Activated CD4-positive, alpha-beta T cell treated with anti-CD3 and anti-CD28 coated beads, Interleukin-2, amount 50 U/mL, for 1 hour (primary cell): ENCODE measurements around the gene APCDD1.

Source experiments
- DNase-seq: peaks from one replicate; pipeline ENCODE4 v3.0.0-alpha.2; 2020

APCDD1 gene

DNA sequence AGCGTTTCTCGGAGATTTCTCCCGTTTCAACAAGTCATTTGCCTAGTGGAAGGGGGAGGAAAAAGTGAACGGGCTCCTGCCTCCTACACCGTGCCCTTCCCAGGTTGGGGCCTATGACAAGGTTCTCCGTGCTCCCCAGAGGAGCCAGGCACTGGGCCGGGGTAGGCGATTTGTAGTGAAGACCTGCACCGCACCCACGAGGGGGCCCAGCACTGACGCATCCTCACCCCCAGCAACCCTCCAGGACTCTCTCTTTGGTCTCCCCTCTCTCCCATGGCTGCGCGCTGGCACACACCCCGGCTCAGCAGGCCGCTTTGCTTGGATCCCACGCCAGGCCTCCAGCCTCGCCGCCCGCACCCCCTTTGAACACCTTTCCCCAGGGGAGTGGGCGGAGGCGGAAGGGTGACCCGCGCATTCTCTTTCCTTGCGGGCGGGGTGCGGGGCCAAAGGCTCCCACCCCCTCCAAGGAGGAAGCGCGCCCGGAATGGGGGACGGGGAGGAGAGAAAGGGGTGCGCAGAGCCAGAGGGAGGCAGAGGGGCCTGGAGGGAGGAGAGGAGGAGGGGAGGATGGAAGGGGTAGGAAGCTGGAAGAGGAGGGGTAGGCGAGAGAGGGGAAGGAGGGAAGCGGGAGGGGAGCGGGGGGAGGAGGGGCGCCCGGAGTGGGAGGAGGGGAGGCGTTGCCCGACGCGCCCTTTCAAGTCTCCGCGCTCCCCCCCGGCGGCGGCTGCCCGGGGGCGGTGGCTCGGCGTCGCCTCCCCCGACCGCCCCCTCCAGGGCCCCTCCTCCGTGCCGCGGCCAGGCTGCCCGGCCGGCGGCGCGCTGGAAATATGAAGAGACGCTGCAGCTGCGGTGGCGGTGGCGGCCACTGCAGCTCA, at the start of gene APCDD1:
Gene APCDD1, plus strand, starts transcription at position 830 of the 875 bp plus-strand sequence. CDS start 347 bp downstream, outside the sequence.
- no peak for DNase-seq

DNA sequence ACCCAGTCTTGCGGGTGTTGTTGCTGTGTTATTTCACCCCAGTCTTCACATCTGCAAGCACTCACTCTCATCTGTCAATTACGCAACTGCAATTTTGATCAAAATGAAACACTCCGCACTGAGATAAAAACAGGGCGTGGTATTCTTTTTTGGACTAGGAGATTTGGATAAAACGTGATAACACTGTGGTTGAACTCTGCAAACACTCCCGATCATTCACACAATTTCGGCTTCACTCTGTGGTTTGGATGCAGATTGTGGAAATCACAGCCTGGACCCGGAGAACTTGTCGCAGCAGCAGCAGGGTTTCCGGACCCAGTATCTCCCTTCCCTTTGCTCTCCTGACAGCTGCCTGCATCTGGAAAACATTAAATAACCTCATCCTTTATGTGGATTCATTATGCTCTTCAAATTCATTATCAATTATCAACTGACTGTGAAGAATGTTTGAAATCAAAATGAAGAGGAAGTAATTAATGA, 49.4 kb upstream of the APCDD1 start:
- no peak for DNase-seq

DNA sequence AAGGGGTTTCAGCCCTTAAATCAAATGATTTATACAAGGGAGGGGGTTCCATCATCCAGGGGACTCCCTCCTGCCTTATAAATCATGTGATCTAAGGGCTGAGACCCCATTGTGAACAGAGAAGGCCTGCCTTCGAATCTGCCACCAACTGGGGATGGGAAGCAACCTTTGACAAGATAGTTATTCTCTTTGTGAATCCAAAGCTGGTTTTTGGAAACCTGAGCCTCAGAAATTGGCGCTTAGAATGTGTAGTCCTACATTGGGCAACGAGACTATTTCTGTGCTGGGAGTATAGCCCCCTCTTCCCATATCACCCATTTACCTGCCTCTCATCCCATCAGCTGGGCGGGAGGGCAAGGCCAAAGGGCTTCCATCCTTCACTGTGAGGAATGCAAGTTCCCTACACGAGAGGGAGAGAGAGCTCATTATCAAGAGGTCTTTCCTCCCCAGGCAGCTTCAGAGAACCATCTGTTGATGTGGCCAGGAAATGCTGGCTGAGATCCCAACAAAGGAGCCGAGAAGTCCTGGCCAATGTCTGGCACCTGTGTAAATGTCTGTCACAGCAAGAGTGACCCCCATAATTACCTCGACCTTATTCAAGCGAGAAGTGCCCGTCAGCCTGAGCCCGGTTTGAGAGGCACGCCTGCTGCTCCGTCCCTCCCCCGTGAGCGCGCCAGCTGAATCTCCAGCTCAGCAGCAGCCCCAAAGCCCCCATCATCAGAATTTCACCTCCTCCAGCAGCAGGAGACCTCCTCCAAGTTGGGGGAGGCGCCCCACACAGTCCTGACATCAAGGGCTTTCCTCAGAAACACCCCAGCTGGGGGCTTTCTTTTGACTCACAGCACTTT, 48.4 kb upstream of the APCDD1 start:
- DNase-seq = no peak

DNA sequence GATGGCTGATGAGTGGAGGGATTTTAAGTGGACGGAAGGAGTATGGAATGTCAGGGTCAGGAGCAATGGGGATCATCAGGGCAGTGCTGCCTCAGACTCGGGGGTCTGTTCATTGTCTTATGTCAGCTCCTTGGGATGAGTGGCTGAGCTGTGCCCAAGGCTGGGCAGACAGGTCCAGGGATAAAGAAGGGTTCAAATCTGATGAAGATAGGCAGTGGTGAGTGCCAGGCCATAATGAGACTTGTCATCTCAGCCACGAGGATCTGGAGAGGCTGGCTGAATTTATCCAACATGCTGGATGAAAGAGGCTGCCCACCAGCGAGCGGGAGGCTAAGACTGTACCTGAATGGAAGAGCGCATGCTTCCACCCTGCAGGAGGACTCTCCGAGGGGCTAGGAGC, 46.3 kb upstream of the APCDD1 start:
- DNase-seq = no peak

DNA sequence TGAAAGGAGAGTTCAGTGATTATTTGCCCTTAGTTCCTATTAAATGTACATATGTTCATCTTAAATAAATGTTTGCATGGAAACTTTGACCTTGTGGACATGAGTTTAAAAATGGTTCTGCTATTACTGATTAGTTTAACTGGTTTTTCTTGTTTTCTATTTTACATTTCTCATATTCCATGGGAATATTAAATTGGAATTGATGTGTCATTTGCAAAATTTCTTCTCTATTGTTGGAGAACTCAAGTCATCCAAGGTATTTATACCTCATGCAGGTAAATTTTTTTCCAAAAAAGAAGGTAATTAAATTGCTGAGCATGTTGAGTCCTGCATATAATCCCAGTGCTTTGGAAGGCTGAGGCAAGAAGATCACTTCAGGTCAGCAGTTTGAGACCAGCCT, 45.4 kb upstream of the APCDD1 start:
- no peak for DNase-seq

DNA sequence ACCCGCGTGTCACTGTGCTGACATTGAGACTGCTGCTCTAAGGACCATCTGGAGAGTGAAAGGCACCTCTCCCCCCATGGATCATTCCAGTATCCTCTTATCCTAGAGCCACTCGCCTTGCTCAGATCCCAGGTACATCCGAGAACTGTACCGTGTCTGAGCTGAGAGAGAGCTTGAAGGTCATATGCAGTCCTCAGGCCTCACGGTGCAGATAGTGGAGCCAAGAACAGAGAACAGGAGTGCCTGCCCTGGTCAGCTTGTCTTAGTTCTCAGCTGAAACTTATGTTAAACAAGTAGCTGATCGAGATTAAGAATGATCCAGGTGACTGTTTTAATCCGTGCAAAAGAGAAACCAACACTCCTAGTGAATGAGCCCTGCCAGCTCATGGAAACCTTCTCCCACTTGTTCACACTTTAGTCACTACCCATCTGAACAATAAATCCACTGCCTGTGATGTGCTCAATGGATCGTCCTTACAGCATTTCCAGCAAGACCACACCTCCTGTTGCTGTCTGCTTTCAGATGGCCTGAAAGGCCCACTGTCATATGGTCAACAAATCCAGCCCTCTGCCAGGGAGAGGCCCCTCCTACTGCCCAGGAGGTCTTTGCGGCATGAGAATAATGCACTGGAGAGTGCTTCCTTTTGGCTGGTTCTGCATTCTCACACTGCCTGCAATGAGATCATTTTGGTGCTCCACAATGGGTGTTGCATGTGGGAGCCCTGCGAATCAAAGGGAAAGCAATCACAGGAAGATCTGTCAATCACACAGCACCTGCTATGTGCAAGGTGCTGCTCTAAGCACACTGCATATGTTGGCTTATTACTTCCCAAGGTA, 43.7 kb upstream of the APCDD1 start:
- DNase-seq = no peak

DNA sequence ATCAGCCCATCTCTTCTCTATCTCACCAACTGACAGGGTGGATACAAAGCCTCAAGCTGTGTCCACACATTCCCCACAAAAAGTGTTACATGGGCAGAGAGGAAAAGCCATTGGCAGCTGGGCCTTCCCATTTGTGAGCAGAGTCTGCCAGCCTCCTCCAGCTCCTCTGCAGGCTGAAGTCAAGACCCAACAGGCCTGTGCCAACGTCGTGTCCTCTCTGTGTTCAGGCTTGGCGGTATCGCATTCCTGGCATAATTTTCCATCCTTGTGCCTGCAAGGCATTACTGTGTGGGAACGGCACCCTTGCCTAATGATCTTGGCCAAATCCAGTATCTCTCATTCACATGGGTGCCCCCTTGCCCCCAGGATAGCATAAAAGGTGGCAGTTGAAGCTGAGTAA, 41.5 kb upstream of the APCDD1 start:
- DNase-seq = no peak

DNA sequence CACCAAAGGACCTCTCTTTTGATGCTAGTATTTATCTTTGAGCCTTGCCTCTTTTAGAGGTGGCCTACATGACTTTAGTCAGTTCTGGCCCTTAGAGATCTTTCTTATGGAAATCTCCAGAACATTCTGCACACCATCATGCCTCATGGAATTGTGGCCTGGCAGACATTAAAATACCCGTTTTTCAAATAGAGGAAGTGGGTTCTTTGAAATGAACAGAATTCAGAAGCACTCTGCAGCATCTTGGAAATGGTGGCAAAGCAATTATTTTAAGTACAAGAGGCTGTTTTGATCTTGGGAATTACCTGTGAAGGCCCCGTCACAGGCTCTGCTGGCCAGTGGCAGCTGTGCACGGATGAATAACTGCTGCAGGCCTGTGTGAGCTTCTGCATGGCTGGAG, 40.7 kb upstream of the APCDD1 start:
- no peak for DNase-seq

DNA sequence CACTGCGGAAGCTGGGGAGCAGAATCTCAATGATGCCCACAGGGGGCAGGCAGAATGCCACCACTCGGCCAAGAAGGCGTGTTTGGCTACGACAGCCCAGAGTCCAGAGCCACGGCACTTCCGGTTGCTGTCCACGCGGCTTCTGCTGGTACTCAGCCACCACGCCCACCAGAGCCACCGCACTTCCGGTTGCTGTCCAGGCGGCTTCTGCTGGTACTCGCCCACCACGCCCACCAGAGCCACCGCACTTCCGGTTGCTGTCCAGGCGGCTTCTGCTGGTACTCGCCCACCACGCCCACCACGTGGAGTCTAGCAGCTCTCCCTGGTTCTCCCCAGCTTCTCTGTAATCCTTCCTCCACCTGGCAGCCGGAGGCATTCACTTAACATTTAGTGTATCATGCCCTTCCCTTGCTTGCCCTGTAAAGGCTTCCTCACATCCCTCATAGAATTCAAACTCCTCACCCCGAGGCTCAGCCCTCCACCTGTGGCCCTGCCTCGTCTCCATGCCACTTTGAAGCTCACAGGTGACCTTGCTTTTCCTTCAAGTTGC, 40.1 kb upstream of the APCDD1 start:
- DNase-seq = no peak

DNA sequence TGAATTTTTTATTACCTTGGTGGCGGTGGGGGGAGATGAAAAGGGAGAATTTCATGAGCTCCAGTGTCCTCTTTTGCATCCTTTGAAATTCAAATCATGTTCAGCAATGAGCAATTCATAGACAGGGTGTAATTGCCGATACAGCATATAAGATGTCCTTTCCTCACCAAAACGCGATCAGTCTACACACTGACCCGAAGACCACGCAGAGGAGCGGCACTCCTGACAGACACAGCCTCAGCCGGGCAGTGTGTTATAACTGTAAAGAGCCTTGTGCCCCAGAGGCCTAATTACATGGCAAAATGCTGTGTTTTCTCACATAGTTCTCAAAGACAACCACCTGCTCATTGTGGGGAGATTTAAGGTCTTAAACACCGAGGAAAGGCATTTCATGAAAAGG, 38.4 kb upstream of the APCDD1 start:
- no peak for DNase-seq

DNA sequence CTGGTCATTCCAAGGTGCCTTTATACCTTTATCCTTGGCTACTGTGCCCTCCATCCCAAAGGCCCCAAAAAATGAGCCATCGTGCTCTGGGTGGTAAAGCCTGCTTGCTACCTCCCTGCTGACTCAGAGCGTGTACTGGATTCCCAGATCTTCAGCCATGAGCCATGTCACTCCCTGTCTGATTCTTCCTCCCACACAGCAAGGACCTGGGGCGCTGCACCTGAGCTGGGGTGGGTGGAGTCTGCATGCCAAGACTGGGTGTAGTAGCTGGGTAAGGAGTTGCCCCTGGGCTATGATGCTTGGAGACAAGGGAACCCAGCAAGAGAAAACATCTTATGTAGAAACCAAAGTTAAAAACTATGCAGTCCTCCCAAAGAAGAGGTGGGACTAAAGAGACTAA, 37.2 kb upstream of the APCDD1 start:
- no peak for DNase-seq

DNA sequence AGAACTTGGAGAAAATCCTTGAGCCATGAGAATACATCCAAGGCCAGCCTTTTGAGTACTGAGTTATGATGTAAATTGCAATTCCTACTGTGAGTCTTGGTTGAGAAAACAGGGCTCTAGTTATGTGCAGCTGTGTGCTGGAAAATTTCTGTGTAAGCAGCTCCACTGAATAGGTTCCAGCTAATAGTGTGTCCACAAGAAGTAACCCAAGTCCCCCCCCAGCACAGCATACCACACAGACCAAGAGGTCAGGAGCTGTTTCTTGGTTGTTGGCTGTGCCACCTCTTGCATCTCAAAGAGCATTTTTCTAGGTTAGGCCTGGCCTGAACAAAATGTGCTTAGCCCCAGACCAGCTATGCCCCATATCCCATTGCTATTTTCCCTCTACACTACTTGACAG, 36.8 kb upstream of the APCDD1 start:
- no peak for DNase-seq

DNA sequence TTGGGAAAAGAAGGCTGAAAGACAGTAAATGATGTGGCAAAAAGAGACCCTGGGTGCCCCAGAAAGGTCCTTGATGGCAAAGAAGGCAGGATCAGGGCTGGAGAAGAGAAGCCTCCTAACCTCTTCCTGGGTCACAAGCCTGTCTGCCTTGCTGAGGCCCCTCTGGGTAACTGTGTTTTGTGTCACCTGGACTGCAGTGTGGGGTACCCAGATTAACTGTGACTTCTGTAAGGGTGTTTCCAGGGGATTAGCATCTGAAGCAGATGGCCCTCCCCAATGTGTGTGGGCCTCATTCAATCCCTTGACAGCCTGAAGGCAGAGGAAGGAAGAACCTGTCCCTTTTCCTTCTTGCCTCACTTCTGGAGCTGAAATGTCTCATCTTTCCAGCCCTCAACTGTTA, 35.6 kb upstream of the APCDD1 start:
- no peak for DNase-seq

DNA sequence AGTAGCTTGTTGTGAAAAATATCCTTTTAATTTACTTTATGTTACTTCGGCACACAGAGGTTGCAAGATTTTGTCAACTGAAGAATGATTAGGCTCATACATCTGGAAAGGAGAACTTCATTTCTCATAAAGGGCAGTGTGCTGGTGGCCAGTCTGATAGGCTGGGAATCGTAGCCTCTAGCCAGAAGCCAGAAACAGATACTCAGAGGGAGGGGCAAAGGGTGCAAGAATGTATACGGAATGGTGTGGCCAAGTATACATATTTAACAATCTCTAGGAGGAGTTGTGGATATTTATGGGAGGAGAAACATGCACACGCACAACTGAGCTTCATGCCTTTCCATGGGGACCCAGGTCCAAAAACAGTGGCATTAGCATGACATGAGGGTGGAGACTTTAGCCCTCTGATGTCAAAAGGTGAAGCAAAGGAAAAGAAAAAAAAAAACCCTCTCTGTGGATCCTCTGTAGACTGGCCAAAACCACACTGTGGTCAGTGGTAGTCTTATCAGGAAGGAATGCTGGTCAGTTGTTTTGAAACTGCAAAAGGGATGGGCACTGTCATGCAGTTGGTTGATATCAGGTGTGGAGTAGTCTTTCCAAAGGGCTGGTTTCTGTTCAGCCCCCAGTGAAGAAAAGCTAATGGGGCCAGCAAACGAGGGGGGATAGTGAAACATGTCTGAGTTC, 34.9 kb upstream of the APCDD1 start:
- no peak for DNase-seq

DNA sequence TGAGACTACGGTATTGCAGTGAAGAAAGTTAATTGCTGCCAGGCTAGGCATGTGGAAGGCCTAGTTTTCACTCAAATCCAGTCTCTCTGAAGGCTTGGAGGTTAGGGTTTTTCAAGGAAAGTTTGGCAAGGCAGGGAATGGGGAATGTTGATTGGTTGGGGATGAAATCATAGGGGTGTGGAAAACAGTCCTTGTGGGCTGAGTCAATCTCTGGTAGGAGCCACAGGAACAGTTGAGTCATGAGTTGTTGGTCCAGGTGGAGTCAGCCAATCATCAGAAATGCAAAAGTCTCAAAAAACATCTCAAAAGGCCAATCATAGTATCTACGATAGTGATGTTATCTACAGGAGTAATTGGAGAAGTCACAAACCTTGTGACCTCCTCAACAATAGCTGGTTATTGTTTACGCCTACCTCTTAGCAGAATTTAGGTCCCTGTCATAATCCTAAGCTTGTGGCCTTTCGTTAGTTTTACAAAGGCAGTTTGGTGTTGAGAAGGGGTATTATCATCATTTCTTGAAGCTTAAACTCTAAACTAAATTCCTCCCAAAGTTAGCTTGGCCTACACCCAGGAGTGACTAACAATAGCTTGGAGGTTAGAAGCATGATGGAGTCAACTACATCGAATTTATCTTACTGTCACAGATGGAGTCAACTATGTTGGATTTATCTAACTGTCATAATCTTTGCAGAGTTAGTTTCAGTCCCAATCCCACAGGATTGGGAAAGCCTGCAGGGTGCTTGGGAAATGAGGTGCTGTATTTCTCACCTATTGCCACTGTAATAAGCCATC, 33.7 kb upstream of the APCDD1 start:
- no peak for DNase-seq

DNA sequence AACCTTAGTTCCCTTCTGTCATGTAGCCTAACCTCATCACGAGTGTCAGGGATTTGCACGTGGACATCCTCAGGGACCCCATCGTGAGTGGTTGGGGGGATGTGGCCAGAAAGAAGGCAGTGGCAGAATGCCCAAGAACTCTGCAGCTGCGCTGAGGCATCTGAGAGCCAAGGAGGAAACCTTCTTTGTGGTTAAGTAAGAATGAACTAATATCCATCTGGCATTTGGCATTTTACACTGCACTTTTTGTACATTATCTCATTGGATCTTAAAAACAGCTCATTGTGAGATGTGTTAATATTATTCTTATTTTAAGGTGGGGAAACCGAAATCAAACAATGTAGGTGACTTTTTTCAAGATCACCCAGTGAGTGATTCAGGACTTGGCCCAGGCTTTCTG, 32.6 kb upstream of the APCDD1 start:
- DNase-seq = no peak

DNA sequence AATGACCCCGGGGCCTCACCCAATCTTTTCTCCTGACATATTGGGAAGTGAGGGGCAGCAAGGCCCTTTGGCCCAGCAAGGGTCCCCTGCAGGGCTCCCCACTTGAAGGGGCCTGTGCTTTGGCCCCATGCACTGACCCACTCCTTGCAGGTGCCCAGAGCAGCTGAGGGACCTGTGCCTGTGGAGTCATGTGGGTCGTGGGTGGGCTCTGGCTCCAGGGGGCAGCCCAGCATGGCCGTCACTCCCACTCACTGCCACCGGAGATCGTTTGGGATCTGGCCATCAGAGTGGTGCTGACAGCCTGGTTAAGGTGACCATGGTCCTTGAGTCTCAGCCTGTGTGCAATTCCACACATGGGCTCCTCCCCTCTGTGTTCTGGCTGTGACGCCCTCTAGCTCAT, 31.7 kb upstream of the APCDD1 start:
- no peak for DNase-seq

DNA sequence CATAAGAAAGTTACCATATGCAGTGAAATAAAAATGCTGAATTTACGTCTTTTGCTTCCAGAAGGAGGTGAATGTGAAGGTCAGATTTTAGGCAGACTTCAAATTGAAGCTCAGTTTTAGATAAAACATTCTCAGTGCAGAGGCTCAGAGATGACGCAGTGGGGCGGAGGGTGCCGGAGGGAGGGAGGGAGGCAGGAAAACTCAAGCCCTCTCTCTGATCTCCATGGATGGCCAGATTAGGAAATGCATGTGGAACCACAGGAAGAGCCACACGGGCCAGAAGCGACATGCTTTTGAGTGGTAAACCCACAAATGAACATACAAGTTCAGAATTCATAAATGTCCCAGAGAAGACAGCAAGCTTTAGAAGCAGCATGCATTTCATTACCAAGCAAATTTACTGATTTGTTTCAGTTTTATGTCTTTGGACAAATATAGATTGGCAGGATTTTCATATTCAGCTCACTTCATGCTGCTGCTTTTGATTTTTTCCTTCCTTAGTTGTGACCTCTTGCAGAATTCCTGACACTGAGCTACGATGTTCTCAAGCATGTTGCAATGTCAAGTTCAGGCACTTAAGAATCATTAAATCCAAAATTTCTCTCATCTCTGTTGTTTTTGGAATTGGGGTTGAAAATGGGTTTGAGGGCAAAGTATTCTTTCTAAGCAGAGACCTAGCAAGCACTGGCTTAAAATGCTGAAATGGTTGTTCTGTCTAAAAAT, 29.7 kb upstream of the APCDD1 start:
- no peak for DNase-seq

DNA sequence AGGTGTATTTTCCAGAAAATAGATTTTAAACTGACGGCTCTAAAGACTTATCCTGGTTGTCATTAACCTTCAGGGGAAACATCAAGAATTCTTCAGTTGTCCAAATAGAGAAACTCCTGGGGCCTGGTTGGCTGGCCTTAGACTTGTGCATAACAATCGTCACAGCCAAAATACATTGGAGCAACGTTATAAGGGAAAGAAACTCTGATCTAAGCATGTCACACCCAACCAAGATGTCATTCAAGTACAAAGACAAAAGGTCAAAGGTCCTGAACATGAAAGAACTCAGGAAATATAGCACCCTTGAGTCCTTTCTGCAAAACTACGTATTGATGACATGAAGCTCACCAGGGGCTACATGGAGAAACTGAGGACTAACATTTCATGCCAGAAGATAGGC, 23.8 kb upstream of the APCDD1 start:
- no peak for DNase-seq

DNA sequence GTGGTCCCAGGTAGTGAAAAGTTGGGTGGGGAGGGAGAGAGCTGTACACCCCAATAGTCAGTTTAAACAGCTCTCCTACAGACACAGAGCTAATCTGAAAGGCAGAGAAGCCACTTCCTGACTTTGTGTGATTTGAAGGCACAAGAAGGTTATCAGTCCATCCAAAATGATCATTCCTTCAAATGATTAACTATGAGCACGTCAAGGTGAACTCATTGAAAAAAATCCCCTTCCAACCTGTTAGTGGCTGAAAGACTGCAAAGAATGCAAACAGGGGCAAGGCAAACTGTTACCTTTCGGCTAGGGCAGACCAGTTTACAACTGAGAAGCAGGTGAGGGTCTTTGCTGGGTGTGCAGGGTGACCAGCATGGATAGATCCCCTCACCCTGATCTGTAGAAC, 22.8 kb upstream of the APCDD1 start:
- no peak for DNase-seq

DNA sequence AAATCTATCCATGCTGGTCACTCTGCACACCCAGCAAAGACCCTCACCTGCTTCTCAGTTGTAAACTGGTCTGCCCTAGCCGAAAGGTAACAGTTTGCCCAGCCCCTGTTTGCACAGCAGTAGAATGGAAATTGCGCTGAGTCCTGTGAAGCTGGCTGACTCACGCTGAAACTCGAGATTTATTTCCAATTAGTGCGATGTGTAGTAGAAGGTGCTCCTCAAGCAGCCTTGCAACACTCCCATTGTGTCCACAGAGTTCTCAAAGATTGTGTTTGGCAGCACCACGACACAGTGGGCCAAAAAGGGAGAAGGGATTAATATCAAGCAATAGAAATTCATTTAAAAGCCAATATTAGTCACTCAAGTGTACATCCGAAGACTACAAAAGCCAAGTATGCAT, 21.7 kb upstream of the APCDD1 start:
- DNase-seq = no peak
